ENCODE data around the gene FARSA.
"Not testable (repeated sequence)": the region's sequence is repeated elsewhere in the genome, so short reads cannot be mapped to it uniquely, and the experiment has no call there.

The FARSA gene

GRCh38 chr19:12937093-12937926 lies 3.8 kb upstream of the FARSA start:
- DNase-seq (ENCODE audit: low read depth) = no peak

GRCh38 chr19:12936582-12936981 lies 3.1 kb upstream of the FARSA start:
- DNase-seq (ENCODE audit: low read depth) = no peak

GRCh38 chr19:12935071-12935470 lies 1.6 kb upstream of the FARSA start:
- DNase-seq (ENCODE audit: low read depth) = no peak

GRCh38 chr19:12932392-12933286 lies 872 bp downstream of the FARSA start:
- DNase-seq (ENCODE audit: low read depth) = no peak

- DNase-seq (ENCODE audit: low read depth) = no peak
These were observed 3.4 kb downstream of the FARSA start for GRCh38 chr19:12930002-12930645.

- DNase-seq (ENCODE audit: low read depth) = no peak
These were observed 8.7 kb downstream of the FARSA start for GRCh38 chr19:12924621-12925310.

- no peak for DNase-seq (ENCODE audit: low read depth)
These were observed 10.6 kb downstream of the FARSA start for GRCh38 chr19:12922959-12923358.

- DNase-seq (ENCODE audit: low read depth) = no peak
These were observed 12.5 kb downstream of the FARSA start for GRCh38 chr19:12921047-12921446.

- no peak for DNase-seq (ENCODE audit: low read depth)
These were observed 15.3 kb downstream of the FARSA start for GRCh38 chr19:12918253-12918652.

GRCh38 chr19:12915860-12916259 lies 17.7 kb downstream of the FARSA start:
- not testable (repeated sequence) for DNase-seq (ENCODE audit: low read depth)

- no peak for DNase-seq (ENCODE audit: low read depth)
These were observed 19.4 kb downstream of the FARSA start for GRCh38 chr19:12913851-12914690.

- DNase-seq (ENCODE audit: low read depth) = no peak
These were observed 20.4 kb downstream of the FARSA start for GRCh38 chr19:12913011-12913561.

- DNase-seq (ENCODE audit: low read depth) = no peak
These were observed 20.9 kb downstream of the FARSA start for GRCh38 chr19:12912571-12912970.

GRCh38 chr19:12907166-12907565 lies 26.3 kb downstream of the FARSA start:
- DNase-seq (ENCODE audit: low read depth) = no peak

GRCh38 chr19:12899891-12900518 lies 33.5 kb downstream of the FARSA start:
- no peak for DNase-seq (ENCODE audit: low read depth)

- no peak for DNase-seq (ENCODE audit: low read depth)
These were observed 37.1 kb downstream of the FARSA start for GRCh38 chr19:12896460-12896859.

GRCh38 chr19:12893582-12893981 lies 39.9 kb downstream of the FARSA start:
- DNase-seq (ENCODE audit: low read depth) = no peak

GRCh38 chr19:12891553-12892021 lies 41.9 kb downstream of the FARSA start:
- no peak for DNase-seq (ENCODE audit: low read depth)

- DNase-seq (ENCODE audit: low read depth) = peak; percentile 99
These were observed 42.5 kb downstream of the FARSA start, which contains the start of gene GCDH for GRCh38 chr19:12890787-12891552. GCDH (plus strand) TSS chr19:12891160; CDS start chr19:12891305, 145 bp downstream.

All from stromal cell of bone marrow (primary cell).